Neural progenitor cell (in vitro differentiated cells): Measurements from ENCODE around the gene PSME2.

Experiments used
- CTCF ChIP-seq: fragments of 200-600 bp; sonication (generic); IDR thresholded peaks from 2 replicates; pipeline ENCODE4 v1.5.1; 2017; ENCODE audit warnings: antibody characterized with exemption, mild to moderate bottlenecking
- EZH2 ChIP-seq: fragments of 200-600 bp; sonication (generic); IDR thresholded peaks from 2 replicates; pipeline ENCODE4 v1.6.1; 2017; ENCODE audit warnings: antibody characterized with exemption, mild to moderate bottlenecking, moderate library complexity

- no peak for TF ChIP-seq CTCF
- TF ChIP-seq EZH2 = no peak
These were observed 36.4 kb downstream of the PSME2 start for GRCh38 chr14:24110060-24110459.
